ENCODE data around the gene HAUS1. TPM values are rescaled to one million over a fixed set of nuclear protein-coding genes. Genes with fewer than 3 reads are reported as not detected.

The HAUS1 gene
- total RNA-seq, 1 experiment from 2014 or later: 33.3 TPM

DNA sequence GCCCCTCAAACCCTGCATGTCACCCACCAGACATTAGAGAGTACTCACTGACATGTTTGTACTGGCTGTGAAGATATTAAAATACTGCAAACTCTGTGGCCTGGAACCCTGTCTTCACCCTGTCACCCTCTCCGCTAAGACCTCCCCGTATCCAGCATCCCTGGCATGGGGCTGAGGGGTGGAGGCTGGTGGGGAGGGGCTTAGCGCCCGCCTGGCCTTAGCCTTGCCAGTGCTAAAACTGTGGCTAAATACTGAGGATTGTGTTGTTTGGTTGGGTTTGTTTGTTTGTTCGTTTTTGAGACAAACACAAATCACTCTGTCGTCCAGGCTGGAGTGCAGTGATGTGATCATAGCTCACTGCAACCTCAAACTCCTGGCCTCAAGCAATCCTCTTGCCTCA, 34.0 kb upstream of the HAUS1 start:
- Histone ChIP-seq H3K79me2 (ENCODE audit: low read depth) (no peaks in the 10 kb centered on the region), H3K4me3 (no peak overlapping the region), H3K4me2 (no peak overlapping the region), H3K27ac (no peak overlapping the region), H3K27me3 (ENCODE audit: insufficient read depth, low read depth) (no peaks in the 10 kb centered on the region), H3K36me3 (ENCODE audit: low read depth) (no peaks in the 10 kb centered on the region), H3F3A (ENCODE audit: insufficient read depth, low read depth) (peaks cover 13% of the 10 kb centered on the region; the same call in 1 of the 2 replicates), H3K9me3 (ENCODE audit: insufficient read depth, low read depth) (0 out of 2 replicates have a peak, but pooled peaks cover 3% of the 10 kb centered on the region), H4K20me1 (ENCODE audit: insufficient read depth) (no peaks in the 10 kb centered on the region), H3K9me2 (ENCODE audit: insufficient read depth) (no peaks in the 10 kb centered on the region), H3K4me1 (replicated peaks; ENCODE audit: insufficient read depth) (0 out of 2 replicates have a peak, but pooled peaks cover 3% of the 10 kb centered on the region), H2AFZ (no peak overlapping the region)
- intact Hi-C loops (cut with micrococcal nuclease; ENCODE audit: unreplicated experiment): loop anchor here (5.0 kb wide), 2 partner anchors 98 to 403 kb away; no protein-coding TSS in a partner anchor
- ChIA-PET POLR2A (ENCODE audit: unreplicated experiment) (no interaction called here), CTCF (no interaction called here)
- BruUV-seq (replicated peaks): no TSS peak
- TF ChIP-seq, protein P1, sequence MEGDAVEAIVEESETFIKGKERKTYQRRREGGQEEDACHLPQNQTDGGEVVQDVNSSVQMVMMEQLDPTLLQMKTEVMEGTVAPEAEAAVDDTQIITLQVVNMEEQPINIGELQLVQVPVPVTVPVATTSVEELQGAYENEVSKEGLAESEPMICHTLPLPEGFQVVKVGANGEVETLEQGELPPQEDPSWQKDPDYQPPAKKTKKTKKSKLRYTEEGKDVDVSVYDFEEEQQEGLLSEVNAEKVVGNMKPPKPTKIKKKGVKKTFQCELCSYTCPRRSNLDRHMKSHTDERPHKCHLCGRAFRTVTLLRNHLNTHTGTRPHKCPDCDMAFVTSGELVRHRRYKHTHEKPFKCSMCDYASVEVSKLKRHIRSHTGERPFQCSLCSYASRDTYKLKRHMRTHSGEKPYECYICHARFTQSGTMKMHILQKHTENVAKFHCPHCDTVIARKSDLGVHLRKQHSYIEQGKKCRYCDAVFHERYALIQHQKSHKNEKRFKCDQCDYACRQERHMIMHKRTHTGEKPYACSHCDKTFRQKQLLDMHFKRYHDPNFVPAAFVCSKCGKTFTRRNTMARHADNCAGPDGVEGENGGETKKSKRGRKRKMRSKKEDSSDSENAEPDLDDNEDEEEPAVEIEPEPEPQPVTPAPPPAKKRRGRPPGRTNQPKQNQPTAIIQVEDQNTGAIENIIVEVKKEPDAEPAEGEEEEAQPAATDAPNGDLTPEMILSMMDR (conservative IDR thresholded peaks at IDR 0.05): no peak
- TF ChIP-seq EZH2 (IDR thresholded peaks at IDR 0.05; ENCODE audit: low read depth): no peak
- DNase-seq: no peak

DNA sequence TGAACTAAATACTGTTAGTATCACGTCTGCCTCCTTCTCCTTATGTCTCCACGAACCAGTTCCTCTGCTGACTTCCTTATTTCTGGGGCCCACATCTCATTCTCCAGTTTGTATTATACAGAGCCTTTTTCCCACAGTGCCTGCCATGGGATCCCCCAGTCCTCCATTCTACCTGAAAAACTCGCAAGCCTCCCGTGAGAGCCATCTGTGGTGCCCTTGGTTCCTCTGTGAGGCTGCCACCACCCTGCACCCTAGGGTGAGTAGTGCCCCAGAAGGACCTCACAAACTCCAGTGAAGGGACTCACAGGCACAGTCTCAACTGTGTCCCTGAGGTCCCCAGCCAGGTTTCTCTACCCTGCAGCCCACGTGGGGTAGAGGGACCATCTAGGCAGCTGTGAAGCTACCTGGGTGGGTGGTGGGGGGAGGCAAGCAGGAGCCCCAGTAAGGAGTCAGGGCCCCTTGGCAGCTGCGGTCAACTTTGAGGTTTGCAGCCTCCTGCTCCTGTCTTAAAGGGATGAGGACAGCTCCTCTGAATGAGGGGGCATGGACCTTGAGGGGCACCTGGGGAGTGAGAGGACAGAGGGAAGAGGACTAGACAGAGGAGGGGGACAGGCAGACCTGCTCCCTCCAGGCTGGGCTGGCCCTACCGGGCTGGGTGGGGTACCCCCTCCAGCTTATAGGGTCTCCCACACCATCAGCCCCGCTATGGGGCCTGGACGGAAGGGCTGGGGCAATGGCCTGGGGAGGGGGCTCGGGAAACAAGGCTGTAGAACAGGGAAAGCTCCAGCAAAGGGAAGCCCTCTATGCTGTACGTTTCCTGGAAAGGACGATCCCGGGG, 33.2 kb upstream of the HAUS1 start:
- 0 out of 2 replicates have a peak, but pooled peaks cover 3% of the 10 kb centered on the region for H3K4me1 ChIP-seq (replicated peaks; ENCODE audit: insufficient read depth)
- intact Hi-C loops (cut with micrococcal nuclease; ENCODE audit: unreplicated experiment): loop anchor here (5.0 kb wide), 2 partner anchors 99 to 404 kb away; no protein-coding TSS in a partner anchor
- H3K27me3 ChIP-seq (ENCODE audit: insufficient read depth, low read depth): no peaks in the 10 kb centered on the region
- no peak overlapping the region for H2AFZ ChIP-seq
- H3F3A ChIP-seq (ENCODE audit: insufficient read depth, low read depth): peaks cover 13% of the 10 kb centered on the region; the same call in 1 of the 2 replicates
- TF ChIP-seq, protein P1 (conservative IDR thresholded peaks at IDR 0.05): no peak
- TF ChIP-seq EZH2 (IDR thresholded peaks at IDR 0.05; ENCODE audit: low read depth): no peak
- H3K9me2 ChIP-seq (ENCODE audit: insufficient read depth): no peaks in the 10 kb centered on the region
- no peak overlapping the region for H3K4me3 ChIP-seq
- H3K9me3 ChIP-seq (ENCODE audit: insufficient read depth, low read depth): 0 out of 2 replicates have a peak, but pooled peaks cover 3% of the 10 kb centered on the region
- ChIA-PET POLR2A (ENCODE audit: unreplicated experiment) (no interaction called here), CTCF (interaction anchor here (0.6 kb wide), 1 partner anchor 117 kb away, joined by 3 read pairs; no protein-coding TSS in a partner anchor)
- no TSS peak for BruUV-seq (replicated peaks)
- no peak overlapping the region for H3K4me2 ChIP-seq
- no peak overlapping the region for H3K27ac ChIP-seq
- no peaks in the 10 kb centered on the region for H3K79me2 ChIP-seq (ENCODE audit: low read depth)
- DNase-seq: no peak
- H4K20me1 ChIP-seq (ENCODE audit: insufficient read depth): no peaks in the 10 kb centered on the region
- no peaks in the 10 kb centered on the region for H3K36me3 ChIP-seq (ENCODE audit: low read depth)

DNA sequence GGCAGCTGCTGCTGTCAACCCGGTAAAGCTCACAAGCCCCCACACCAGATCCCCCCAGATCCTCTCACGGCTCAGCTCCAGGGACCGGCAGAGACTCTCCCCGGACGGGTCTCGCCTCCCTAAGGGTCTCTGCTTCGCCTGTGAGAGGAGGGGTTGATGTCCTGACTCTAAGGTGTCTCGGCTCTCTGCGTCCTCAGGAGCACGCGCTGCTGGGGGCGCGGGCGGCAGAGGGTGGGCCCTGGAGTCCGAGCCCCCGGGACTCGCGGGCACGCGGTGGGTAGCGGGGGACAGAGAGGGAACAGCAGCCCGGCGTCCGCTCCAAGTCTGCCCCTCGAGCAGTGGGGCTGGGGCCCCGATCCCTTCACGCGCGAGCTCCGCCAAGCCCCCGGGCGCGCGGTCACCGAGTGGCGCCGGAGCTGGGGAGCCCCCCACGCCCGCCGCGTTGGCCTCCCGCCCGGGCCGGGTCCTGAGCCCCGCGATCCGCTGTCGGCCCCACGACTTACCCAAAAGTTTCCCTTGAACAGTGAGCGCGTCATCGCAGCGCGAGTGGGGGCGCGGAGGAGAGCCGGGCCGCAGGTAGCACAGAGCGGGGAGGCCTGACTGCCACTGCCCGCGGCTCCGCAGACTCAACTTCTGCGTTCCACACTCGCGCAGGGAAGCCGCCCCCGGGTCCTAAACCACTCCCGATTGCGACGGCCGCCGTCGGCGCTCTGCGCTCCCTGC, 32.4 kb upstream of the HAUS1 start, which contains the start of gene PSTPIP2:
Gene PSTPIP2 (minus strand): TSS at position 608 of the 723 bp plus-strand sequence. CDS start 72 bp downstream, at position 536.
- ChIA-PET POLR2A (ENCODE audit: unreplicated experiment) (no interaction called here), CTCF (no interaction called here)
- H3K27ac ChIP-seq: no peak within 1 kb of the TSS
- H3F3A ChIP-seq (ENCODE audit: insufficient read depth, low read depth): peaks cover 13% of the 10 kb centered on the region; the same call in 1 of the 2 replicates
- no peak within 1 kb of the TSS for H3K4me2 ChIP-seq
- no peak within 1 kb of the TSS for H2AFZ ChIP-seq
- H3K9me3 ChIP-seq (ENCODE audit: insufficient read depth, low read depth): 0 out of 2 replicates have a peak, but pooled peaks cover 3% of the 10 kb centered on the region
- no peaks in the 10 kb centered on the region for H3K36me3 ChIP-seq (ENCODE audit: low read depth)
- H3K27me3 ChIP-seq (ENCODE audit: insufficient read depth, low read depth): no peaks in the 10 kb centered on the region
- no peak for TF ChIP-seq EZH2 (IDR thresholded peaks at IDR 0.05; ENCODE audit: low read depth)
- TF ChIP-seq, protein P1 (conservative IDR thresholded peaks at IDR 0.05): no peak
- no peak for DNase-seq
- H3K9me2 ChIP-seq (ENCODE audit: insufficient read depth): no peaks in the 10 kb centered on the region
- intact Hi-C loops (cut with micrococcal nuclease; ENCODE audit: unreplicated experiment): loop anchor here (5.0 kb wide), 2 partner anchors 100 to 405 kb away; no protein-coding TSS in a partner anchor
- H4K20me1 ChIP-seq (ENCODE audit: insufficient read depth): no peaks in the 10 kb centered on the region
- no TSS peak for BruUV-seq (replicated peaks)
- no peaks in the 10 kb centered on the region for H3K79me2 ChIP-seq (ENCODE audit: low read depth)
- H3K4me1 ChIP-seq (replicated peaks; ENCODE audit: insufficient read depth): 0 out of 2 replicates have a peak, but pooled peaks cover 3% of the 10 kb centered on the region
- no peak within 1 kb of the TSS for H3K4me3 ChIP-seq

Data from PC-9 (cell line).